Left lung (tissue), 10 donors: Measurements from ENCODE around the gene TAF12. TPM values are rescaled to one million over a fixed set of nuclear protein-coding genes. Genes with fewer than 3 reads are reported as not detected.

ENCODE experiments used
- ATAC-seq: fragments of 200-7000 bp; cut with Tn5 transposase; one replicate; pipeline ENCODE4 v1.9.1; 2020; ENCODE audit warnings: moderate library complexity
- DNase-seq, 4 donors: peaks; one replicate each; pipeline ENCODE4 v3.0.0-alpha.2; 2013 to 2020
- H3K27ac ChIP-seq, 2 donors: fragments of 200-600 bp; sonication (generic) in 1 of 2; one replicate each; pipeline versions ENCODE4 v1.5.0 to v1.8.0; 2020 to 2021
- H3K27me3 ChIP-seq, 2 donors: fragments of 200-600 bp; sonication (generic) in 1 of 2; one replicate each; pipeline versions ENCODE4 v1.5.0 to v1.8.0; 2020 to 2021
- H3K36me3 ChIP-seq, 2 donors: fragments of 200-600 bp; sonication (generic) in 1 of 2; one replicate each; pipeline versions ENCODE4 v1.5.0 to v1.8.0; 2020 to 2021
- H3K4me1 ChIP-seq, 2 donors: fragments of 200-600 bp; one replicate each; pipeline ENCODE4 v1.8.0; 2021
- H3K4me3 ChIP-seq, 2 donors: fragments of 200-600 bp; sonication (generic) in 1 of 2; one replicate each; pipeline versions ENCODE4 v1.5.0 to v1.8.0; 2020 to 2021; ENCODE audit warnings: mild to moderate bottlenecking in 1 of 2
- H3K9me3 ChIP-seq, 2 donors: fragments of 200-600 bp; sonication (generic) in 1 of 2; one replicate each; pipeline versions ENCODE4 v1.5.0 to v1.8.0; 2020 to 2021
- intact Hi-C, 2 donors: fragments of 100-400 bp; cut with DNase I; formaldehyde crosslinking; loops; one replicate each; pipeline versions ENCODE4 v1.11.2 to v1.14.2; 2022
- polyA plus RNA-seq, 6 donors: library from polyadenylated mRNA; unstranded; fragments of 120-200 nt; gene quantifications; one replicate each; pipeline ENCODE4 v1.2.1, GENCODE V29; 2013; ENCODE audit not compliant: insufficient read length in 6 of 6
- total RNA-seq, 2 donors: library from RNA; stranded (reverse); fragmentation: NEBNext Ultra II Directional; extraction: Animal tissue kit (Norgen Biotek cat#: 25700); gene quantifications; one replicate each; pipeline ENCODE4 v1.2.1, GENCODE V29; 2021
- TF ChIP-seq, protein P1 (sequence below), 2 donors: fragments of 200-600 bp; sonication (generic) in 1 of 2; IDR thresholded peaks; one replicate each; pipeline versions ENCODE4 v1.5.0 to v1.8.0; 2021; ENCODE audit warnings: antibody characterized with exemption in 2 of 2
- donor health status: DM: no; HTN: yes; CAD: no.
- donor health status: DM: no; HTN: no; CAD: no.

The TAF12 gene
- total and polyA plus RNA-seq, 8 donors = 23.2 to 33.2 (median 31.0) TPM

DNA sequence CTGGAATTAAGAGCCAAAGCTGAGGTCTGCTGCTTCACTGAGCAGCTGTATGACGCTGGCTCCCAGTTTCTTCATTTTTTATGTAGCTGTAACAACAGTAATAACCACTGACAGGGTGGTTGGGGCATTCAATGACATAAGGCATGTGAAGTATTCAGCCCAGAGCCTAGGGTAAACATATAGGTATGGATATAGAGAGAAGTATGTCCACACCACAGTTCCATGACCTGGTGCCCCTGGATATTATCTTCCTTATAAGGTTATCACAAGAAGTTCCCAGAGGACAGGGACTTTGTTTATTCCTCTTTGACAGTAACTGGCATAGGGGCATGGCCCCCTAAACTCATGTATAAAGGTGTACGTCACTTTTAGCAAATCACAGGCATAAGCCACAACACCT, 36.1 kb downstream of the TAF12 start:
- H3K4me1 ChIP-seq = no peaks in the 10 kb centered on the region
- no peaks in the 10 kb centered on the region for H3K9me3 ChIP-seq
- H3K36me3 ChIP-seq = peaks cover 0 to 98% of the 10 kb centered on the region in 2 donors
- TF ChIP-seq, protein P1, sequence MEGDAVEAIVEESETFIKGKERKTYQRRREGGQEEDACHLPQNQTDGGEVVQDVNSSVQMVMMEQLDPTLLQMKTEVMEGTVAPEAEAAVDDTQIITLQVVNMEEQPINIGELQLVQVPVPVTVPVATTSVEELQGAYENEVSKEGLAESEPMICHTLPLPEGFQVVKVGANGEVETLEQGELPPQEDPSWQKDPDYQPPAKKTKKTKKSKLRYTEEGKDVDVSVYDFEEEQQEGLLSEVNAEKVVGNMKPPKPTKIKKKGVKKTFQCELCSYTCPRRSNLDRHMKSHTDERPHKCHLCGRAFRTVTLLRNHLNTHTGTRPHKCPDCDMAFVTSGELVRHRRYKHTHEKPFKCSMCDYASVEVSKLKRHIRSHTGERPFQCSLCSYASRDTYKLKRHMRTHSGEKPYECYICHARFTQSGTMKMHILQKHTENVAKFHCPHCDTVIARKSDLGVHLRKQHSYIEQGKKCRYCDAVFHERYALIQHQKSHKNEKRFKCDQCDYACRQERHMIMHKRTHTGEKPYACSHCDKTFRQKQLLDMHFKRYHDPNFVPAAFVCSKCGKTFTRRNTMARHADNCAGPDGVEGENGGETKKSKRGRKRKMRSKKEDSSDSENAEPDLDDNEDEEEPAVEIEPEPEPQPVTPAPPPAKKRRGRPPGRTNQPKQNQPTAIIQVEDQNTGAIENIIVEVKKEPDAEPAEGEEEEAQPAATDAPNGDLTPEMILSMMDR (IDR thresholded peaks at IDR 0.05) = no peak
- DNase-seq (no peak), ATAC-seq (no peak)
- H3K27ac ChIP-seq = no peak overlapping the region
- no peak overlapping the region for H3K4me3 ChIP-seq
- no peaks in the 10 kb centered on the region for H3K27me3 ChIP-seq
- intact Hi-C loops = loop anchor here in 1 of 2 donors (10.0 kb wide), 2 partner anchors 202 to 242 kb away; partner anchors contain the start of gene PHACTR4

- Histone ChIP-seq H3K4me1 (no peaks in the 10 kb centered on the region), H3K27ac (no peak overlapping the region), H3K27me3 (no peaks in the 10 kb centered on the region), H3K4me3 (no peak overlapping the region), H3K9me3 (no peaks in the 10 kb centered on the region), H3K36me3 (peaks cover 0 to 92% of the 10 kb centered on the region in 2 donors)
- ATAC-seq (no peak), DNase-seq (no peak)
- intact Hi-C loops = loop anchor here in 1 of 2 donors (5.0 to 10.0 kb wide), 3 partner anchors 88 to 240 kb away; partner anchors contain the start of gene PHACTR4
- TF ChIP-seq, protein P1 (IDR thresholded peaks at IDR 0.05) = no peak
These were observed 37.9 kb downstream of the TAF12 start for GRCh38 chr1:28604962-28605361.

DNA sequence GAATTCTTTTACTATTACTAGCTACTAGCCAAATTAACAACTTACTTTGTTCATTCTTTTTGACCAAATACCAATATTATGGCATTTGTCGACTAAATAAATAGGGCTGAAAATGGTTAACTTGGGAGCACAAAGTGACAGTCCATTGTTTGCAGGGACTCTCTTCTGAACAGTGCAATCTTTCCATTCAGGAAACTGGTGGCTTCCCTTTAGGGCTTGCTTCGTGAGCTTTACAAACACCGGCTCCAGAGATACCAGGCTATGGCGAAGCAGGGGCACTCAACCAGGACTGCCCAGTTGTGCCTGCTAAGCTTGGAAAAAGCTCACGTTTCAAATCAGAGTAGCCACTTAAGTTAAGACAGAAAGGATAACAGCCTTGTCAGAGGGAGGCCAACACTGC, 38.5 kb downstream of the TAF12 start:
- no peaks in the 10 kb centered on the region for H3K27me3 ChIP-seq
- no peak for DNase-seq
- TF ChIP-seq, protein P1 (IDR thresholded peaks at IDR 0.05) = no peak
- intact Hi-C loops = loop anchor here in 1 of 2 donors (5.0 to 10.0 kb wide), 3 partner anchors 87 to 240 kb away; partner anchors contain the start of gene PHACTR4
- no peak overlapping the region for H3K27ac ChIP-seq
- no peaks in the 10 kb centered on the region for H3K9me3 ChIP-seq
- ATAC-seq = no peak
- peaks cover 0 to 87% of the 10 kb centered on the region in 2 donors for H3K36me3 ChIP-seq
- H3K4me1 ChIP-seq = no peaks in the 10 kb centered on the region
- H3K4me3 ChIP-seq = no peak overlapping the region

GRCh38 chr1:28602536-28603439, 40.1 kb downstream of the TAF12 start:
- Histone ChIP-seq H3K27ac (no peak overlapping the region), H3K36me3 (peaks cover 0 to 71% of the 10 kb centered on the region in 2 donors)
- intact Hi-C loops = loop anchor here in 1 of 2 donors (5.0 to 10.0 kb wide), 3 partner anchors 85 to 238 kb away; partner anchors contain the start of gene PHACTR4

More at GRCh38 chr1:28602536-28603439, 40.1 kb downstream of the TAF12 start:
- Histone ChIP-seq H3K4me3 (no peak overlapping the region), H3K27me3 (no peaks in the 10 kb centered on the region), H3K4me1 (no peaks in the 10 kb centered on the region), H3K9me3 (no peaks in the 10 kb centered on the region)
- ATAC-seq (peak; percentile 85), DNase-seq (peak in 2 of 4 donors; percentile 63 to 79)
- TF ChIP-seq, protein P1 (IDR thresholded peaks at IDR 0.05) = peak; percentile 53 to 65
